Activated CD4-positive, alpha-beta T cell treated with anti-CD3 and anti-CD28 coated beads, Interleukin-10, Interleukin-2, amounts not matched to agents 100 ng/mL and 50 ng/mL, durations not matched to agents 16 hours and 8 hours (primary cell): ENCODE data around the gene CMA1.
"Not testable (repeated sequence)": the region's sequence is repeated elsewhere in the genome, so short reads cannot be mapped to it uniquely, and the experiment has no call there.

Source experiments
- DNase-seq: peaks from one replicate; pipeline ENCODE4 v3.0.0-alpha.2; 2020

CMA1 gene, protein sequence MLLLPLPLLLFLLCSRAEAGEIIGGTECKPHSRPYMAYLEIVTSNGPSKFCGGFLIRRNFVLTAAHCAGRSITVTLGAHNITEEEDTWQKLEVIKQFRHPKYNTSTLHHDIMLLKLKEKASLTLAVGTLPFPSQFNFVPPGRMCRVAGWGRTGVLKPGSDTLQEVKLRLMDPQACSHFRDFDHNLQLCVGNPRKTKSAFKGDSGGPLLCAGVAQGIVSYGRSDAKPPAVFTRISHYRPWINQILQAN

DNA sequence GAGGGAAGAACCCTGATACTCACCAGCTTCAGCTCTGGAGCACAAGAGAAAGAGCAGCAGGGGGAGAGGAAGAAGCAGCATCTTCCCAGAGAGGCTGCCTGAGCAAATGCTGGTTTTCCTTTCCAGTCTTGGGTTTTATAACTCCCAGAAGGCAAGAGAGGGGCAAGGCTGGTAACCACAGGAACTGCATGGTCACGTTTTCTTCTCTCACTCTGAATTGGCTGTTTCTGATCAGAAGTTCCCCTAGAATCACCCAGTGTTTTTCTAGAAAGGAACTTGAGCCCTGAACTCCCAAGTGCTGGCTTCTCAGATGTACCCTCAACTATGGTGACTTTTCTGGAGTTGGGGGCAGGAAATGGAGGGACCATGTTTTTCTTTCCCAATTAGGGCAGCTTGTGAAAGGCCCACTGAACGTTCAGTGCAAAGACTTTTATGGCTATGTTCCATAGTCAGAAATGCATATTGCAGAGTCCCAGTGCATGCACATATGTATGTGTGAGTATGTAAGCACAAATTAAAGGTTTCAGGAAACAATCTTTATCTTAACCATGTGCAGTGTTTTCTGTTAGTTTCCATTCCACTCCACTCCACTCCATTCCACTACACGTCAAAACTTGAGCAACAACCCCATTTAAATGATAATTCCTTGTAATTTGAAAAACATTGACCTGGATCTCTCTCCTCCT is at the start of gene CMA1:
Gene CMA1, minus strand, starts transcription at position 111 of the 686 bp plus-strand sequence. Its CDS starts 30 bp downstream, at position 81.
- peak; percentile 15 for DNase-seq

DNA sequence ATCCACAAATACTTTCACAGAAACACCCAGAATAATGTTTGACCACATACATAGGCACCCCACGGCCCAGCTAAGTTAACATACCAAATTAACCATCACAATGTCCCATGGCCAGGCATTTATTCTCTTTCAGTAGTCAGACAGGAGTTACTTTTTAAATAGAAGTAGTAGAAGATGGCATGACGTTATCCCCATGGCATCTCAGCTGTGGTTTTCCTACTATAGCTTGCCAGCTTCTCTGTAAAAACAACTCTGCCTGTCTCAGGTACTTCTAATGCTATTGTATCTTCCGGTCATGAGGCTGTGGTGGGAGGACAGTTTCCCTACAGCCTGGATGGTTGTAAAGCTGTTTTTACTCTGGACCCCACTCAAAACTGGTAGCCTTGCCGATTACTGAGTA is 48.7 kb upstream of the CMA1 start:
- no peak for DNase-seq

- DNase-seq = not testable (repeated sequence)
Observed at GRCh38 chr14:24549064-24549463, 41.0 kb upstream of the CMA1 start.

- no peak for DNase-seq
Observed at GRCh38 chr14:24542346-24542936, 34.4 kb upstream of the CMA1 start.

- DNase-seq = peak; percentile 31
Observed at GRCh38 chr14:24535737-24536136, 27.7 kb upstream of the CMA1 start.

- no peak for DNase-seq
Observed at GRCh38 chr14:24534286-24534685, 26.2 kb upstream of the CMA1 start.

DNA sequence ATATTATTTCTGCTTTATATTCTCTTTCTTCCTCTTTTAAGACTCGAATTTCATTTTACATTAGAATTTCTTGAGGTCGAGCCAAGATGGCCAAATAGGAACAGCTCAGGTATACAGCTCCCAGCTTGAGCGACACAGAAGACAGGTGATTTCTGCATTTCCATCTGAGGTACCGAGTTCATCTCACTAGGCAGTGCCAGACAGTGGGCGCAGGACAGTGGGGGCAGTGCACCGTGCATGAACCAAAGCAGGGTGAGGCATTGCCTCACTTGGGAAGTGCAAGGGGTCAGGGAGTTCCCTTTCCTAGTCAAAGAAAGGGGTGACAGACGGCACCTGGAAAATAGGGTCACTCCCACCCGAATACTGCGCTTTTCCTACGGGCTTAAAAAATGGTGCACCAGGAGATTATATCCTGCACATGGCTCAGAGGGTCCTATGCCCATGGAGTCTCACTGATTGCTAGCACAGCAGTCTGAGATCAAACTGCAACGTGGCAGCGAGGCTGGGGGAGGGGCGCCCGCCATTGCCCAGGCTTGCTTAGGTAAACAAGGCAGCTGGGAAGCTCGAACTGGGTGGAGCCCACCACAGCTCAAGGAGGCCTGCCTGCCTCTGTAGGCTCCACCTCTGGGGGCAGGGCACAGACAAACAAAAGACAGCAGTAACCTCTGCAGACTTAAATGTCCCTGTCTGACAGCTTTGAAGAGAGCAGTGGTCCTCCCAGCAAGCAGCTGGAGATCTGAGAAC is 18.0 kb upstream of the CMA1 start:
- DNase-seq = not testable (repeated sequence)

- no peak for DNase-seq
Observed at GRCh38 chr14:24518851-24519250, 10.8 kb upstream of the CMA1 start.

DNA sequence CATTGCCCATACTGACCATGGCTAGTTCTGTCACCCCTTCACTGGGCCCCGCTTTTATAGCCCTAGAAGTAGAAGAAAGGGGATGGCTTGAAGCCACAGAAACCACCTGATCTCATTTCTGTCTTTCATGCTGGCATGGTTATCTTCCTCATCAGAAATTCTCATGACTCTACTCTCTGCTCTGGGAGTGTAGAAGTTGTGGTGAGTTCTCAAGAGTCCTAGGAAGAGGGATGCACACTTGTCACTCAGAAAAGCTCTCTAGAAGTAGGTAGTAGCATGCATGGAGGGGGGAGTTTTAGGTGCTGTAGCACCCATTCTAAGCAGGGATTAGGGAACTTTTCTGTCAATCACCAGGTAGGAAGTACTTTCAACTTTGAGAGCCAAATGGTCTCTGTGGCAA is 6.1 kb upstream of the CMA1 start:
- no peak for DNase-seq

DNA sequence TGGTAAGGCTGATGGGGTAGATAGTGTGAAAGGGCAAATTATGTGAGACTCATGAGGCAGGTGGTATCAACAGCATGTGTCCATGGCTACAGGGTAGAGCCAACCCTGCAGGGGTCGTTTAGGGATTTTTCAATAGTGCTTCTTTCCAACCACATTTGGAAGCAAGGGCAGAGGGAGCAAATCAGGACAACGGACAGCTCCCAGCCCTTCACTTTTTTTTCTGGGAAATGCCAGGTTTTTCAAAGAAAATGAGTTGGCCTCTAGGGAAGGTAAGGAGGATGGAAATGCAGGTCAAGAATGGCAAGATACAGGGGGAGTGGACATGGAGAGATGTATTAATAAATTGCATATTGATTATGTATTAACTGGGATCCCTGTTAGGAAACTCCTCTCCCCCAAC is 4.9 kb upstream of the CMA1 start:
- no peak for DNase-seq

DNA sequence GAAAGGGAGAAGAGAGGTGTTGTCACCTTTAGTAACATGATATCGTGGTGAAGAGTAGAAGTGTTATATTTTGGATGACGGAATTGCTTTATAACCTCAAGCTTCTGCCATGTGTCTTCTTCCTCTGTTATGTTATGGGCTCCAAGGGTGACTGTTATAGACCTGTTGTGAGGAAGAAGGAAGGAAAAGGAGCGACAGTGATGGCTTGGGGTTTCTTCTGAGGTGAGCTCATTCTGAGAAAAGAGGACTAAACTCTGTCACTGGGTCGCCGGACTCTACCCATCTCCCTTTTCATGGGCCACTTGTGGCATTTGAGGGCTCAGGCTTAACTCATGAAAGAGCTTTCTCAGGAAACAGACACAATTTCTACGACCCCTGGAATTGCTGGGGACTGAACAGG is 1.6 kb downstream of the CMA1 start:
- no peak for DNase-seq

- DNase-seq = no peak
Observed at GRCh38 chr14:24504425-24504950, 3.6 kb downstream of the CMA1 start.

DNA sequence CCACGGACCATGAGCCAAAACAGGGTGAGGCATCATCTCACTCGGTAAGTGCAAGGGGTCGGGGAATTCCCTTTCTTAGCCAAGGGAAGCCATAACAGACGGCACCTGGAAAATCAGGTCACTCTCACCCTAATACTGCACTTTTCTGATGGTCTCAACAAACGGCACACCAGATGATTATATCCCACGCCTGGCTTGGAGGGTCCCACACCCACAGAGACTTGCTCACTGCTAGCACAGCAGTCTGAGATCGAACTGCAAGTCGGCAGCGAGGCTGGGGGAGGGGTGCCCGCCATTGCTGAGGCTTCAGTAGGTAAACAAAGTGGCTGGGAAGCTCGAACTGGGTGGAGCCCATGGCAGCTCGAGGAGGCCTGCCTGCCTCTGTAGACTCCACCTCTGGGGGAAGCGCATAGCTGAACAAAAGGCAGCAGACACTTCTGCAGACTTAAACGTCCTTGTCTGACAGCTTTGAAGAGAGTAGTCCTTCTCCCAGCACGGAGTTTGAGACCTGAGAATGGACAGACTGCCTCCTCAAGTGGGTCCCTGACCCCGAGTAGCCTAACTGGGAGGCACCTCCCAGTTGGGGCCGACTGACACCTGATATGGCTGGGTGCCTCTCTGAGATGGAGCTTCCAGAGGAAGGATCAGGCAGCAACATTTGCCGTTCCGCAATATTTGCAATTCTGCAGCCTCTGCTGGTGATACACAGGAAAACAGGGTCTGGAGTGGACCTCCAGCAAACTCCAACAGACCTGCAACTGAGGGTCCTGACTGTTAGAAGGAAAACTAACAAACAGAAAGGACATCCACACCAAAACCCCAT is 16.3 kb downstream of the CMA1 start:
- not testable (repeated sequence) for DNase-seq

DNA sequence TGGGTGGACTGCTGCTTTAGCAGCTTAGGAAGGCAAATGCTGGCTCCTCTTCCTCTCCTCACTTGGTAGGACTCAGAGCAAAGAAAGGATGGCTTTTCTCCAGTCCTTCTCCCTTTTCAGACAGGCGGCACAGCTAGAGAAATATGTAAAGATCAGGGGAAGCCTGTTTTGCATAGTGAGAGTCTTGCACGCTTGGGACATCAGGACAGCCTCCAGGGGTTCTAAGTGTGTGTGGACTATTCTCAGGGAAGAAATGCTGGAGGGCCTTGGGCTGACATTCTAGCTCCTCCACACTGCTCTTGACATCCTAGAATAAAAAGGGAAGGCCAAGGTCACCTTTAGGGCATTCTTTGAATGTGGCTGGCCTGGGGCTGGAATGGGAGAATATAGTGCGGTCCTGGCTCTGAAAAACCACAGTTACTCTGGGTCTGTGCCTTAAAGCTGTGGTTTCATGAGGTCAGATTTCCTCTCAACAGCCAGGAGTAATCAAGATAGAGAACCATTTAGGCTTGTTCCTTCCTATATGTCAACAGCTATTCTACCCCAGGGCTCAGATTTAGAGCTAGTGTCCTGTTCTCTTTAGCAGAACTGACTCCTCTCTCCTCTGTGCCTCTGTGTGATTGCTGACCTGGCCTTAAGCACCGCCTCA is 24.3 kb downstream of the CMA1 start:
- DNase-seq = peak; percentile 48

DNA sequence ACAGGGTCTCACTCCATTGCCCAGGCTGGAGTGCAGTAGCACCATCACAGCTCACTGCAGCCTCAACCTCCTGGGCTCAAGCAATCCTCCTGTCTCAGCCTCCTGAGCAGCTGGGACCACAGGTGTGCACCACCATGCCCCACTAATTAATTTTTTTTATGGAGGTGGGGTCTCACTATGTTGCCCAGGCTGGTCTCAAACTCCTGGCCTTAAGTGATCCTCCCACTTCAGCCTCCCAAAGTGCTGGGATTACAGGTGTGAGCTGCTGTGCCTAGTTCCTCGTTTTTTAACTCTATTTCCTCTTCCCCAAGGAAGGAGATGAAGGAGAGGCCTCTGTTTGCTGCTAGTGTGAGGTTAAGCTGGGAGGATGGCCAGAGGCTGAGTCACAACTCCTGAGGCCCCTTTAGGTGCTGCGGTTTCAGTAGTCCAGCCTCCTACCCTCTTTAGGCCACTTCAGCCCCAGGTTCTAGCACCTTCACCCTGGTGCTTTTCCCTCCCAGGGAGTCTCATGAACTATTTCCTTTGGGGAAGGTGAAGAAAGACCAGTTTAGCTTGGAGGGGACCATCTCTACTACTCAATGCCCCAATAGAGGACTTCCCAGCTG is 25.3 kb downstream of the CMA1 start:
- DNase-seq = not testable (repeated sequence)

DNA sequence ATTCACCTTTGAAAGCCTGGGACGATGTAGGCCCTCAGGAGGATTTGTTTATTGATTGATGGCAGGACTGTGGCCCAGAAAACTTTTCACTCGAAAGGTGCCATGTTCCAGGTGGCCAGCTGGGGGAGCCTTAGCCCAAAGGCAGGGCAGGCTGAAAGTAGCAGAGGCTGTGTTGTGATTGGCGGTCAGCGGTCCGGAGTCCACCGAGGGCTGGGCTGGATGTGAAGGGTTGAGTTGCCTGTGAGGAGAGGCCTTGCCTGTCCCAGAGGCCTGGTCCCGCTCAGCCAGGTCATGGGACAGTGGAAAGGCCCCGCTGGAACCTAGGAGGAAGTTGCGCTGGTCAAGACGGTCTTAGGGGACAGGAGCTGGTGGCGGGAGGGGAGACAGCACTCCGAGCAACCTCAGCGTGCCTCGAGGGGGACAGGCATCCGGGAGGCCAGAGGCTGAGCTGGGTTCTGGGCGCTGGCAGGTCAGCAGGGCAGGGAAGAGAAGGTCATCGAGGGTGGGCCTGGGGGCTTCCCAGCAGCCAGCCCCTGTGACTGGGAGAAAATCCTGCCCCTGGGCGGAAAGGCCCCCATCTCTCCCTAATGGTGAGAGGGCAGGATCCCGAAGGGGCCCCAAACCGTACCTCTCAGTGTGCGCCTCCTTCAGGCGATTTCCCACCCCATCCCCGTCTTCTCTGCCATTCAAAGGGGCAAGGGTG is 26.3 kb downstream of the CMA1 start:
- peak; percentile 69 for DNase-seq

DNA sequence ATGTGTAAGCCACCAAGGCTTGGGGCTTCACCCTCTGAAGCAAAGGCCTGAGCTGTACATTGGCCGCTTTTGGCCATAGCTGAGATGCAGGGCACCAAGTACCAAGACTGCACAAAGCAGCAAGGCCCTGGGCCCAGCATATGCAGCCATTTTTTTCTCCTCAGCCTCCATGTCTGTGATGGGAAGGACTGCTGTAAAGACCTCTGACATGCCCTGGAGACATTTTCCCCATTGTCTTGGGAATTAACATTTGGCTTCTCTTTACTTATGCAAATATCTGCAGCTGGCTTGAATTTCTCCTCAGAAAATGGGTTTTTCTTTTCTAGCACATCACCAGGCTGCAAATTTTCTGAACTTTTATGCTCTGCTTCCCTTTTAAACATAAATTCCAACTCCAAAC is 28.1 kb downstream of the CMA1 start:
- not testable (repeated sequence) for DNase-seq

GRCh38 chr14:24475261-24475660 is 32.8 kb downstream of the CMA1 start:
- DNase-seq = no peak

- DNase-seq = no peak
Observed at GRCh38 chr14:24473211-24473610, 34.9 kb downstream of the CMA1 start.

GRCh38 chr14:24470450-24470849 is 37.6 kb downstream of the CMA1 start:
- DNase-seq = not testable (repeated sequence)

- DNase-seq = no peak
Observed at GRCh38 chr14:24465805-24466204, 42.3 kb downstream of the CMA1 start.
